ENCODE data around the gene KCTD17. TPM values are rescaled to one million over a fixed set of nuclear protein-coding genes. Genes with fewer than 3 reads are reported as not detected.

KCTD17 gene
- total and polyA plus RNA-seq, 2 of the 13 experiments (the other 11 are each of a cell fraction or from before 2014, with no cell fraction given): 5.3 to 11.7 TPM

- TF ChIP-seq ZNF407 (CRISPR knock-in tag; IDR thresholded peaks at IDR 0.05; ENCODE audit: not compliant biosample characterization) (no peak), HMG20A (CRISPR knock-in tag; IDR thresholded peaks at IDR 0.05; ENCODE audit: borderline replicate concordance) (no peak), ZNF567 (CRISPR knock-in tag; IDR thresholded peaks at IDR 0.05; ENCODE audit: borderline replicate concordance) (0 out of 2 replicates have a peak, but pooled peaks have one; percentile 22), ZNF446 (CRISPR knock-in tag; IDR thresholded peaks at IDR 0.05) (peak; percentile 51; the same call in 1 of the 2 replicates), DDIT3 (CRISPR knock-in tag; IDR thresholded peaks at IDR 0.05) (no peak), ZNF326 (CRISPR knock-in tag; IDR thresholded peaks at IDR 0.05; ENCODE audit: borderline replicate concordance) (no peak), FIP1L1 (IDR thresholded peaks at IDR 0.05; ENCODE audit: borderline replicate concordance, insufficient read depth, low read depth, low read length) (no peak), BATF2 (CRISPR knock-in tag; IDR thresholded peaks at IDR 0.05) (0 out of 2 replicates have a peak, but pooled peaks have one; percentile 24), JUN (CRISPR knock-in tag; IDR thresholded peaks at IDR 0.05) (no peak), PAXIP1 (CRISPR knock-in tag; conservative IDR thresholded peaks at IDR 0.05) (no peak), REPIN1 (CRISPR knock-in tag; IDR thresholded peaks at IDR 0.05; ENCODE audit: borderline replicate concordance, low read depth) (no peak), SETDB1 (CRISPR knock-in tag; IDR thresholded peaks at IDR 0.05; ENCODE audit: borderline replicate concordance) (no peak), ZSCAN20 (CRISPR knock-in tag; IDR thresholded peaks at IDR 0.05; ENCODE audit: borderline replicate concordance) (0 out of 2 replicates have a peak, but pooled peaks have one; percentile 74), NPAS2 (CRISPR knock-in tag; IDR thresholded peaks at IDR 0.05; ENCODE audit: borderline replicate concordance) (no peak)
Measured at GRCh38 chr22:37019309-37020191, 32.0 kb upstream of the KCTD17 start, which contains the start of the genes MPST and TST (continued).
